HG03575 (cell line): ENCODE results near the gene CXorf51A.
"Not testable (repeated sequence)": the region's sequence is repeated elsewhere in the genome, so short reads cannot be mapped to it uniquely, and the experiment has no call there.

Source experiments
- ATAC-seq: cut with Tn5 transposase; IDR thresholded peaks from one replicate; pipeline ENCODE4 v1.9.1; 2021; ENCODE audit not compliant: unreplicated experiment, insufficient number of reproducible peaks, low FRiP score; ENCODE audit errors: extremely low read depth

Gene CXorf51A

DNA sequence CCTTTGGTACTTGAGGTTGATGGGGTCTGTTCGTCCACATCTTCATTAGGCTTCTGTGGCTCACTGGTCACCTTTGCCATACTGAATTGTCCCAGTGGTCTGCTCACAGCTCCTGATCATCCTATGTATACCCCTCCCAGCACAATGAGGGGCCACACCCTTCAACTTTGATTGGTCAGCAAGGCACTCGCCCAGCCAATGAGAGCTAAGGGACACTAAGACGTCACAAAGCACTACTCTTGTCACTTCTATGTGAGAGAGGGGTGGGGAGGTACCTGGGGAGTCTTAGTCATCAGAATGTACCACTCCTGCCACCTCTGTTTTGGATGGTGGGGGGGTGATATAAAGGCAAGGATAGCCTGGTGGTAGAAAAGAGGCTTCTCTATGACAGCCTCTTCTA, at the start of gene CXorf51A:
Gene CXorf51A (minus strand): TSS at position 101 of the 400 bp plus-strand sequence. CDS start 21 bp downstream, at position 80.
- not testable (repeated sequence) for ATAC-seq

DNA sequence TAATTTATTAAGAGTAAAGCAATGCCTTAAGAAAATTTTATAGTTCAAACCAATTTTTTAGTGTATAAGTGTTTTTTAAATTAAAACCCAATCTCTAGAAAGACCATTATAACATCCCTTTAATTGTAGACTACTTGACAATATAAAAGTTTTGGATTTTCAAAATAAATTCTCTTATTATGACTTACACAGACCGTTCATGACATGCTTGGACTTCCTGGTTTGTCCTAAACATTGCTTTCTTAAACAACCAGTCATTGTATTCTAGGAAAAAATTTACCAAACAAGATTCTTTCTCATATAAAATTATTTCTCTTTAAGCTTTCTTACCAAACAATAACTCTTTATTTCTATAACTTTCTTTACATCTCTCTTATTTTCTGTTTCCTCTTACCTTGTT, 49.0 kb upstream of the CXorf51A start:
- no peak for ATAC-seq

- ATAC-seq, result no peak
These were observed 39.7 kb upstream of the CXorf51A start for GRCh38 chrX:146854281-146854680.

DNA sequence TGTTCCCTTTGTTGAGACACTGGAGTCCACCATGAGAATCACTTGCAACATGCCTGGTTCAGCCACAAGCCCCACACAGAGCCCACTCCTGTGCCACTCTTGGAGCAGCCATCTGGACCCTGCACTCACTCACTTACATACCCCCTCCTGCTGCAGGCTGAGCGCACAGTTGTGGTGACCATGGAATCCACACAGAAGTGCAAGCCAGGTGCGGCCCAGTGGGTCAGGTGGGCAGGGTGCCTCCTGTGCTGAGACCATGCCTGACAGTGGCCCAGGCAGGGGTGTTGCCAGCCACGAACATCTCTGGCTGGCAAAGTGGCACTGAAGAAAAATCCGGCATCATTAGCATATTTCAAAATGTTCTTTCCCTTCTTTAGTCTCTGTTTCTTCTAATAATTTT, 17.4 kb upstream of the CXorf51A start:
- no peak for ATAC-seq

DNA sequence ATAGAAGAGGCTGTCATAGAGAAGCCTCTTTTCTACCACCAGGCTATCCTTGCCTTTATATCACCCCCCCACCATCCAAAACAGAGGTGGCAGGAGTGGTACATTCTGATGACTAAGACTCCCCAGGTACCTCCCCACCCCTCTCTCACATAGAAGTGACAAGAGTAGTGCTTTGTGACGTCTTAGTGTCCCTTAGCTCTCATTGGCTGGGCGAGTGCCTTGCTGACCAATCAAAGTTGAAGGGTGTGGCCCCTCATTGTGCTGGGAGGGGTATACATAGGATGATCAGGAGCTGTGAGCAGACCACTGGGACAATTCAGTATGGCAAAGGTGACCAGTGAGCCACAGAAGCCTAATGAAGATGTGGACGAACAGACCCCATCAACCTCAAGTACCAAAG, 5.1 kb downstream of the CXorf51A start, which contains the start of gene CXorf51B:
Gene CXorf51B (plus strand): TSS at position 301 of the 400 bp plus-strand sequence. CDS start 21 bp downstream, at position 322.
- not testable (repeated sequence) for ATAC-seq
